HEK293 (cell line): ENCODE results near the gene THSD4.

Experiments used
- CTCF ChIA-PET: fragments of 350-600 bp; formaldehyde crosslinking; extraction: SDS; loops from one replicate; lab custom pipeline; 2021; ENCODE audit warnings: antibody characterized with exemption; lab: Yijun Ruan, JAX
- POLR2A ChIA-PET: fragments of 300-600 bp; formaldehyde crosslinking; extraction: SDS; loops from one replicate; lab custom pipeline; 2020; ENCODE audit warnings: antibody characterized with exemption, inconsistent platforms; lab: Yijun Ruan, JAX
- H3K27ac ChIP-seq: fragments of 200-500 bp; sonication (Bioruptor generic); 2 replicates; pipeline ENCODE4 v1.5.1; 2014; ENCODE audit warnings: low read depth, low read length, control low read depth, inconsistent platforms; ENCODE audit errors: extremely low read depth
- H3K36me3 ChIP-seq, 2 experiments: fragments of 200-500 bp in 1 of 2; sonication (Bioruptor generic) in 1 of 2; 1 replicate in 1 of 2; 2 replicates in 1 of 2; pipeline ENCODE4 v1.5.1; 2014 to 2017; ENCODE audit warnings: inconsistent platforms in 2 of 2, low read length in 2 of 2; ENCODE audit not compliant: control insufficient read depth in 2 of 2, insufficient read depth in 1 of 2
- H3K4me1 ChIP-seq: fragments of 200-500 bp; sonication (Bioruptor generic); 2 replicates; pipeline ENCODE4 v1.5.1; 2014; ENCODE audit warnings: mild to moderate bottlenecking, low read length, inconsistent platforms; ENCODE audit not compliant: control insufficient read depth, insufficient read depth
- H3K4me3 ChIP-seq: 2 replicates; pipeline ENCODE4 v1.5.1; 2011; ENCODE audit warnings: low read depth, mild to moderate bottlenecking, control low read depth, low read length, moderate library complexity
- H3K9me3 ChIP-seq: fragments of 200-500 bp; sonication (Bioruptor generic); 2 replicates; pipeline ENCODE4 v1.5.1; 2014; ENCODE audit warnings: low read depth, low read length, inconsistent platforms; ENCODE audit not compliant: control insufficient read depth, insufficient read depth
- ZBTB21 ChIP-seq: fragments of 450-650 bp; formaldehyde crosslinking; IDR thresholded peaks from 2 replicates; pipeline ENCODE4 v1.5.1; 2017; ENCODE audit warnings: missing biosample characterization, missing genetic modification characterization
- ZBTB7A ChIP-seq: fragments of 450-650 bp; formaldehyde crosslinking; IDR thresholded peaks from 2 replicates; pipeline ENCODE4 v1.5.1; 2016; ENCODE audit warnings: low read depth, missing biosample characterization, missing genetic modification characterization
- ZIC2 ChIP-seq: fragments of 450-650 bp; formaldehyde crosslinking; IDR thresholded peaks from 2 replicates; pipeline ENCODE4 v1.5.1; 2016; ENCODE audit warnings: missing biosample characterization, missing genetic modification characterization
- ZNF112 ChIP-seq: fragments of 450-650 bp; formaldehyde crosslinking; IDR thresholded peaks from 2 replicates; pipeline ENCODE4 v1.5.0; 2017; ENCODE audit warnings: missing biosample characterization, missing genetic modification characterization
- ZNF132 ChIP-seq: fragments of 450-650 bp; formaldehyde crosslinking; IDR thresholded peaks from 2 replicates; pipeline ENCODE4 v1.5.1; 2017; ENCODE audit warnings: missing biosample characterization, missing genetic modification characterization, borderline replicate concordance
- ZNF140 ChIP-seq: fragments of 450-650 bp; formaldehyde crosslinking; IDR thresholded peaks from 2 replicates; pipeline ENCODE4 v1.5.1; 2016; ENCODE audit warnings: missing biosample characterization, missing genetic modification characterization
- ZNF221 ChIP-seq: fragments of 450-650 bp; formaldehyde crosslinking; IDR thresholded peaks from 2 replicates; pipeline ENCODE4 v1.5.1; 2017; ENCODE audit warnings: missing biosample characterization, missing genetic modification characterization, borderline replicate concordance
- ZNF510 ChIP-seq: fragments of 450-650 bp; formaldehyde crosslinking; IDR thresholded peaks from 2 replicates; pipeline ENCODE4 v1.5.1; 2018; ENCODE audit warnings: mild to moderate bottlenecking, missing genetic modification characterization, missing biosample characterization; ENCODE audit not compliant: insufficient replicate concordance
- ZNF521 ChIP-seq: fragments of 450-650 bp; formaldehyde crosslinking; IDR thresholded peaks from 2 replicates; pipeline ENCODE4 v1.5.1; 2017; ENCODE audit warnings: missing biosample characterization, mild to moderate bottlenecking, missing genetic modification characterization
- ZNF768 ChIP-seq: fragments of 450-650 bp; formaldehyde crosslinking; IDR thresholded peaks from 2 replicates; pipeline ENCODE4 v1.5.1; 2018; ENCODE audit warnings: missing biosample characterization, mild to moderate bottlenecking, missing genetic modification characterization
- ZNF837 ChIP-seq: fragments of 450-650 bp; formaldehyde crosslinking; IDR thresholded peaks from 2 replicates; pipeline ENCODE4 v1.5.1; 2016; ENCODE audit warnings: missing biosample characterization, missing genetic modification characterization
- ZNF843 ChIP-seq: fragments of 450-650 bp; formaldehyde crosslinking; IDR thresholded peaks from 2 replicates; pipeline ENCODE4 v1.5.1; 2016; ENCODE audit warnings: missing biosample characterization, missing genetic modification characterization
- ZSCAN16 ChIP-seq: fragments of 450-650 bp; formaldehyde crosslinking; IDR thresholded peaks from 2 replicates; pipeline ENCODE4 v1.5.1; 2016; ENCODE audit warnings: missing biosample characterization, missing genetic modification characterization
- ZSCAN30 ChIP-seq: fragments of 450-650 bp; IDR thresholded peaks from 2 replicates; pipeline ENCODE4 v1.5.1; 2018; ENCODE audit warnings: missing biosample characterization, mild to moderate bottlenecking, missing genetic modification characterization, moderate library complexity
- TF ChIP-seq, protein P1 (sequence below): fragments of 450-650 bp; formaldehyde crosslinking; IDR thresholded peaks from 2 replicates; pipeline ENCODE4 v1.5.1; 2016; ENCODE audit warnings: missing biosample characterization, missing genetic modification characterization
- TF ChIP-seq, protein P2 (sequence below): fragments of 450-650 bp; IDR thresholded peaks from 2 replicates; pipeline ENCODE4 v1.5.1; 2018; ENCODE audit warnings: missing biosample characterization, mild to moderate bottlenecking, missing genetic modification characterization
- TF ChIP-seq, protein P3 (sequence below): fragments of 450-650 bp; formaldehyde crosslinking; IDR thresholded peaks from 2 replicates; pipeline ENCODE4 v1.5.1; 2016; ENCODE audit warnings: missing biosample characterization, missing genetic modification characterization
- TF ChIP-seq, protein P4 (sequence below): fragments of 450-650 bp; formaldehyde crosslinking; IDR thresholded peaks from 2 replicates; pipeline ENCODE4 v1.5.1; 2016; ENCODE audit warnings: missing biosample characterization, missing genetic modification characterization, borderline replicate concordance
- TF ChIP-seq, protein P5 (sequence below): fragments of 450-650 bp; IDR thresholded peaks from 2 replicates; pipeline ENCODE4 v1.5.1; 2018; ENCODE audit warnings: missing biosample characterization, missing genetic modification characterization

Gene THSD4

DNA sequence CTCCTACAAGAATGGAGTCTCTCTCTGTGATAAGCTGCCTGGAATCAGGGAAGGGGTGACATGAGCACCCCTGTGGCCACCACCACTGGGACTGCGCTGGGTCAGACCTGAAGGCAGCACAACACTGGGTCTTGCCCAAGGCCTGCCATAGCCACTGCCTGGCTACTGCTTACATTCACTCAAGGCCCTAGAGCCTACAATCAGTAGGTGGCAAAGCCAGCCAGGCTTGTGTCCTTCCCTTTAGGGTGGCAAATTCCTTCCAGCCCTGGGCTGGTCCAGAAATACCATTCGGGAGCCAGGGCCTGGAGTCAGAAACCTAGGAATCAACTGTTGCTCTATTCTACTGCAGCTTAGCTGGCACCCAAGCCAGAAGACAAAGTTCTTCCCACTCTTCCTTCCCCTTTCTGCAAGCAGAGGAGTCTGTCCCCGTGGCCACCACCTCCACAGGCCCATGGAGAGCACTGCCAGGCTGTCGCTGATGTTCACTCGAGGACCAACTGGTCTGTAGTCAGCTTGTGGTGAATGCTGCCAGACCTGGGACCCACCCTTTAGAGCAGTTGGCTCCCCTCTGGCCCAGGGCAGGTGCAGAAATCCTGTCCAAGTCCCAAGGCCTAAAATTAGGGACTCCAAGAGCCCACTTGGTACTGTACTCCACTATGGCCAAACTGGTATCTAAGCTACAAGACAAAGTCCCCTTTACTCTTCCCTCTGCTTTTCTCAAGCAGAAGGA is 307.4 kb downstream of the THSD4 start:
- TF ChIP-seq ZNF521 (tag by site-specific recombination) (no peak), ZNF510 (tag by site-specific recombination) (no peak), ZNF843 (tag by site-specific recombination) (no peak)
- TF ChIP-seq, protein P1, sequence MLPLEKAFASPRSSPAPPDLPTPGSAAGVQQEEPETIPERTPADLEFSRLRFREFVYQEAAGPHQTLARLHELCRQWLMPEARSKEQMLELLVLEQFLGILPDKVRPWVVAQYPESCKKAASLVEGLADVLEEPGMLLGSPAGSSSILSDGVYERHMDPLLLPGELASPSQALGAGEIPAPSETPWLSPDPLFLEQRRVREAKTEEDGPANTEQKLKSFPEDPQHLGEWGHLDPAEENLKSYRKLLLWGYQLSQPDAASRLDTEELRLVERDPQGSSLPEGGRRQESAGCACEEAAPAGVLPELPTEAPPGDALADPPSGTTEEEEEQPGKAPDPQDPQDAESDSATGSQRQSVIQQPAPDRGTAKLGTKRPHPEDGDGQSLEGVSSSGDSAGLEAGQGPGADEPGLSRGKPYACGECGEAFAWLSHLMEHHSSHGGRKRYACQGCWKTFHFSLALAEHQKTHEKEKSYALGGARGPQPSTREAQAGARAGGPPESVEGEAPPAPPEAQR (tag by site-specific recombination) = no peak
- CTCF ChIA-PET = interaction anchor here (0.6 kb wide), 1 partner anchor 313 kb away, joined by 4 read pairs; no protein-coding TSS in a partner anchor
- Histone ChIP-seq H3K4me1 (no peaks in the 10 kb centered on the region), H3K36me3 (no peaks in the 10 kb centered on the region), H3K4me3 (no peak overlapping the region), H3K27ac (no peak overlapping the region), H3K9me3 (no peaks in the 10 kb centered on the region)
- POLR2A ChIA-PET = no interaction called here

DNA sequence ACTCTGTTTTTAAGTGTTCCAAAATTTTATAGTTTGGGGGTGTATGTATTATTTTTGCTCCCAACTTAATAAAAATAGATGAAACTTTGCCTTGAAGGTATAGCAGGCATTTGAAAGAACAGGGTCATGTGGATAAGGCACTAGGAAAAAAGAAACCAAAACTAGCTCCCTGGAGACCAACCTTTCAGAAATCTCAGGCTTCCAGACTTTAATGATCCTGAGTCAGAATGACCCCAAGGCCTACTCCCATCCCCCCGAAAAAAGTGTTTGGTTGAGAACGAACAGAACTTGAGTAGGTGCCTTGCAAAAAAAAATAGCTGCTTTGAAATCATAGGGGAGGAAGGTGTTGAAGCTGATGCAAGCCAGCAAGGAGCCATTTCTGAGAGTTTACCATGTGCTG is 309.5 kb downstream of the THSD4 start:
- TF ChIP-seq ZSCAN30 (tag by site-specific recombination) = no peak
- TF ChIP-seq, all 188 proteins: peak for 0
- H3K4me1 ChIP-seq = no peaks in the 10 kb centered on the region
- no peaks in the 10 kb centered on the region for H3K9me3 ChIP-seq
- CTCF ChIA-PET = interaction anchor here (0.5 to 1.1 kb wide), 4 partner anchors 18 to 320 kb away, joined by 3 to 5 read pairs (median 3); no protein-coding TSS in a partner anchor
- no peaks in the 10 kb centered on the region for H3K36me3 ChIP-seq
- no peak overlapping the region for H3K4me3 ChIP-seq
- no peak overlapping the region for H3K27ac ChIP-seq
- POLR2A ChIA-PET = no interaction called here

DNA sequence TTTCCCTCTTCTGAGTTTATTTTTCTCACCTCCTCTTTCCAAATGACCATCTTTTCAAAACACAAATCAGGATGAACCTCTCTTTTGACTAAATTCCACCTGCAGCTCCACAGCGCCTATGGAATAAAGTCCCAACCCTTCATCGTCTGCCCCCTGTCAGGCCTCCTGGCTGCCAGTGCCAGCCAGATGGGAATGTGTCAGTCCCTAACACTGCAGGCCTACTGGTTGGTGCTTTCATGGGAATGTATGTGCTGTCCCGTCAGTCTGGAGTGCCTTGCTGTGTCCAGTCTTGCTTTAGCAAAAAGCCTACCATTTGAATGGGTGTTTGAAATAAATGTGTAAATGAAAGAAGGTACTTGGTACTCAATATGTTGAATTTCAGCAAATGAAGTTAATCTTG is 310.1 kb downstream of the THSD4 start:
- TF ChIP-seq ZNF112 = no peak
- no peak for TF ChIP-seq ZBTB21
- TF ChIP-seq ZNF837 (tag by site-specific recombination) = no peak
- TF ChIP-seq ZSCAN16 = no peak
- TF ChIP-seq, protein P2, sequence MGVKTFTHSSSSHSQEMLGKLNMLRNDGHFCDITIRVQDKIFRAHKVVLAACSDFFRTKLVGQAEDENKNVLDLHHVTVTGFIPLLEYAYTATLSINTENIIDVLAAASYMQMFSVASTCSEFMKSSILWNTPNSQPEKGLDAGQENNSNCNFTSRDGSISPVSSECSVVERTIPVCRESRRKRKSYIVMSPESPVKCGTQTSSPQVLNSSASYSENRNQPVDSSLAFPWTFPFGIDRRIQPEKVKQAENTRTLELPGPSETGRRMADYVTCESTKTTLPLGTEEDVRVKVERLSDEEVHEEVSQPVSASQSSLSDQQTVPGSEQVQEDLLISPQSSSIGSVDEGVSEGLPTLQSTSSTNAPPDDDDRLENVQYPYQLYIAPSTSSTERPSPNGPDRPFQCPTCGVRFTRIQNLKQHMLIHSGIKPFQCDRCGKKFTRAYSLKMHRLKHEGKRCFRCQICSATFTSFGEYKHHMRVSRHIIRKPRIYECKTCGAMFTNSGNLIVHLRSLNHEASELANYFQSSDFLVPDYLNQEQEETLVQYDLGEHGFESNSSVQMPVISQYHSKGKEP (tag by site-specific recombination) = no peak
- TF ChIP-seq ZNF768 (tag by site-specific recombination) = no peak
- no peak for TF ChIP-seq ZBTB7A (tag by site-specific recombination)
- TF ChIP-seq ZIC2 = no peak
- H3K9me3 ChIP-seq = no peaks in the 10 kb centered on the region
- no peak overlapping the region for H3K4me3 ChIP-seq
- ChIA-PET POLR2A (no interaction called here), CTCF (interaction anchor here (0.5 to 1.1 kb wide), 4 partner anchors 18 to 319 kb away, joined by 3 to 5 read pairs (median 3); no protein-coding TSS in a partner anchor)
- no peak overlapping the region for H3K27ac ChIP-seq
- H3K36me3 ChIP-seq = no peaks in the 10 kb centered on the region
- no peaks in the 10 kb centered on the region for H3K4me1 ChIP-seq

DNA sequence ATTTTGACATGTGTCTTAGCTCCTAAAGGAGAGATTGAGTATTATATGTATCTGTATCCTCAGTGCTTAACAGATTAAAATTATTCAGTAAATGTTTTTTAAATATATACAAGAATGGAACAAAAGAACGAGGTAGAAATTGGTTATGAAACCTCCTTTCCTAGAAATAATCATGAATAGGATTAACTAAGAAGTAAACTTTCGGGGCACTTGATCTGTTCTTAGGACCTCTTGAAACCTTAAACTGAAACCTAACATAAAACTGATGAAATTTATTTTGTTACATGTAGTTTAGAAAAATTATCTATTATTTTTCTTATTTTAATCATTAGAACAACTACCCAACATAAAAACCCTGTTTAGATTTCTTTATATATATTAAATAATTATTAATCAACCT is 311.5 kb downstream of the THSD4 start:
- Histone ChIP-seq H3K4me1 (peaks cover 5% of the 10 kb centered on the region), H3K36me3 (no peaks in the 10 kb centered on the region)
- CTCF ChIA-PET = interaction anchor here (0.6 to 0.7 kb wide), 3 partner anchors 122 to 465 kb away, joined by 3 to 4 read pairs (median 4); no protein-coding TSS in a partner anchor
- TF ChIP-seq ZNF221 = no peak
- TF ChIP-seq, protein P3, sequence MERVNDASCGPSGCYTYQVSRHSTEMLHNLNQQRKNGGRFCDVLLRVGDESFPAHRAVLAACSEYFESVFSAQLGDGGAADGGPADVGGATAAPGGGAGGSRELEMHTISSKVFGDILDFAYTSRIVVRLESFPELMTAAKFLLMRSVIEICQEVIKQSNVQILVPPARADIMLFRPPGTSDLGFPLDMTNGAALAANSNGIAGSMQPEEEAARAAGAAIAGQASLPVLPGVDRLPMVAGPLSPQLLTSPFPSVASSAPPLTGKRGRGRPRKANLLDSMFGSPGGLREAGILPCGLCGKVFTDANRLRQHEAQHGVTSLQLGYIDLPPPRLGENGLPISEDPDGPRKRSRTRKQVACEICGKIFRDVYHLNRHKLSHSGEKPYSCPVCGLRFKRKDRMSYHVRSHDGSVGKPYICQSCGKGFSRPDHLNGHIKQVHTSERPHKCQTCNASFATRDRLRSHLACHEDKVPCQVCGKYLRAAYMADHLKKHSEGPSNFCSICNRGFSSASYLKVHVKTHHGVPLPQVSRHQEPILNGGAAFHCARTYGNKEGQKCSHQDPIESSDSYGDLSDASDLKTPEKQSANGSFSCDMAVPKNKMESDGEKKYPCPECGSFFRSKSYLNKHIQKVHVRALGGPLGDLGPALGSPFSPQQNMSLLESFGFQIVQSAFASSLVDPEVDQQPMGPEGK (tag by site-specific recombination) = no peak
- no peak for TF ChIP-seq ZNF132 (tag by site-specific recombination)
- TF ChIP-seq ZSCAN16 = no peak
- TF ChIP-seq, protein P4, sequence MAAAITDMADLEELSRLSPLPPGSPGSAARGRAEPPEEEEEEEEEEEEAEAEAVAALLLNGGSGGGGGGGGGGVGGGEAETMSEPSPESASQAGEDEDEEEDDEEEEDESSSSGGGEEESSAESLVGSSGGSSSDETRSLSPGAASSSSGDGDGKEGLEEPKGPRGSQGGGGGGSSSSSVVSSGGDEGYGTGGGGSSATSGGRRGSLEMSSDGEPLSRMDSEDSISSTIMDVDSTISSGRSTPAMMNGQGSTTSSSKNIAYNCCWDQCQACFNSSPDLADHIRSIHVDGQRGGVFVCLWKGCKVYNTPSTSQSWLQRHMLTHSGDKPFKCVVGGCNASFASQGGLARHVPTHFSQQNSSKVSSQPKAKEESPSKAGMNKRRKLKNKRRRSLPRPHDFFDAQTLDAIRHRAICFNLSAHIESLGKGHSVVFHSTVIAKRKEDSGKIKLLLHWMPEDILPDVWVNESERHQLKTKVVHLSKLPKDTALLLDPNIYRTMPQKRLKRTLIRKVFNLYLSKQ (tag by site-specific recombination) = no peak
- TF ChIP-seq, protein P5, sequence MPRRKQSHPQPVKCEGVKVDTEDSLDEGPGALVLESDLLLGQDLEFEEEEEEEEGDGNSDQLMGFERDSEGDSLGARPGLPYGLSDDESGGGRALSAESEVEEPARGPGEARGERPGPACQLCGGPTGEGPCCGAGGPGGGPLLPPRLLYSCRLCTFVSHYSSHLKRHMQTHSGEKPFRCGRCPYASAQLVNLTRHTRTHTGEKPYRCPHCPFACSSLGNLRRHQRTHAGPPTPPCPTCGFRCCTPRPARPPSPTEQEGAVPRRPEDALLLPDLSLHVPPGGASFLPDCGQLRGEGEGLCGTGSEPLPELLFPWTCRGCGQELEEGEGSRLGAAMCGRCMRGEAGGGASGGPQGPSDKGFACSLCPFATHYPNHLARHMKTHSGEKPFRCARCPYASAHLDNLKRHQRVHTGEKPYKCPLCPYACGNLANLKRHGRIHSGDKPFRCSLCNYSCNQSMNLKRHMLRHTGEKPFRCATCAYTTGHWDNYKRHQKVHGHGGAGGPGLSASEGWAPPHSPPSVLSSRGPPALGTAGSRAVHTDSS = no peak
- TF ChIP-seq ZNF140 (tag by site-specific recombination) = no peak

More for the DNA sequence above, 311.5 kb downstream of the THSD4 start:
- POLR2A ChIA-PET = no interaction called here
- no peak overlapping the region for H3K27ac ChIP-seq
- H3K4me3 ChIP-seq = no peak overlapping the region
- no peaks in the 10 kb centered on the region for H3K9me3 ChIP-seq
